Stimulated activated naive CD8-positive, alpha-beta T cell treated with anti-CD3 and anti-CD28 coated beads, Interleukin-15, amount 100 ng/mL, for 72 hours (primary cell): ENCODE data around the gene DGCR8.

Source experiments
- ATAC-seq: fragments of 150-1000 bp; cut with Tn5 transposase; 2 replicates; pipeline ENCODE4 v1.10.0; 2021; ENCODE audit warnings: mild to moderate bottlenecking, moderate library complexity
- DNase-seq, 2 donors: peaks; one replicate each; pipeline ENCODE4 v3.0.0; 2021 to 2022
- H3K27ac Mint-ChIP-seq, 2 donors: one replicate each; pipeline ENCODE4 v1.8.0; 2022; ENCODE audit warnings: mild to moderate bottlenecking in 2 of 2, mixed read lengths in 2 of 2, moderate library complexity in 2 of 2
- H3K27me3 Mint-ChIP-seq: one replicate; pipeline ENCODE4 v1.8.0; 2022; ENCODE audit warnings: mixed read lengths
- H3K4me1 Mint-ChIP-seq: one replicate; pipeline ENCODE4 v1.8.0; 2022; ENCODE audit warnings: mild to moderate bottlenecking, mixed read lengths
- H3K4me3 Mint-ChIP-seq, 2 donors: one replicate each; pipeline ENCODE4 v1.8.0; 2022; ENCODE audit warnings: mild to moderate bottlenecking in 2 of 2, mixed read lengths in 2 of 2, moderate library complexity in 1 of 2
- H3K9me3 Mint-ChIP-seq, 2 donors: one replicate each; pipeline ENCODE4 v1.8.0; 2022; ENCODE audit warnings: mixed read lengths in 2 of 2

Gene DGCR8

DNA sequence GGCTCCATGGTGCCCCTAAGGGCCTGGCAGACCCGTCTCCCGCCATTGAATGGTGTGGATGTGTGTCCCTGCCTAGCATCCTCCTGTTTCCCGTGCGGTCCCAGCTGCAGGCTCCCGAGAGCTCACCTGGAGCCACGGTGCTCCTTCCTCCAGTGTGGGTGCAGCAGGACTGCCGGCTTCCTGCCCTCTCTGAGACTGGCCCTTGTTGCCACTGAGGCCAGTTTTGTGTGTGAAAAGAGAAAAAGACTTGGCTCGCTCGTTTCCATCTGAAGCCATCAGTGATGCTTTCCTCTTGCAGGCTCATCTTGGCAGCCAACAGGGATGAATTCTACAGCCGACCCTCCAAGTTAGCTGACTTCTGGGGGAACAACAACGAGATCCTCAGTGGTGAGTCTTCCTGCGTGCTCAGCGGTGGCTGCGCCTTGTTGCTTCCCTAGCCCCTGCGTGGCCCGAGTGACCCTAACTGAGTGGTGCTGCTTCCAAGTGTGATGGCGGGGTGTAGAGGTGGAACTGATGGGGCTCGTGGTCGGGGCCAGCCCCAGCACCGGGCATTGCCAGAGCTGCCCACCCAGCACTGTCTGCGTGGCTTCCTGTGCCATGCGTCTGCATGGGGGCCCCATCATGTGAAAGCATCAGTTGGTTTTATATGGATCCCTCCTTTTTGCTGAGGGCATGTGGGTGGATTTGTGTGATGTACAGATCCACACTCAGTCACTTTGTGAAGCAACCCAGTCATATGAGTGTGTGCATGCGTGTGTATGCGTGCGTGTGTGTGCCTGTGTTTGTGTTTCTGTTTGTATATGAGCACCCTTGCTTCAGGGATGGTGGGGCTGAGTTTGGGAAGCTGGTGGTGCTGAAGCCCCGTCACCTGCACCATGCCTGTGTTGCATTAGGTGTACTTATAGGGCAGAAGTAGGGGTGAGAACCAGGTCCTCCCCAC is 36.7 kb upstream of the DGCR8 start:
- Mint-ChIP-seq H3K27me3 (no peaks in the 10 kb centered on the region), H3K4me1 (peaks cover 6% of the 10 kb centered on the region), H3K9me3 (no peaks in the 10 kb centered on the region), H3K27ac (peak overlapping the region; percentile 16 to 22), H3K4me3 (no peak overlapping the region)
- ATAC-seq = no peak
- DNase-seq = no peak

DNA sequence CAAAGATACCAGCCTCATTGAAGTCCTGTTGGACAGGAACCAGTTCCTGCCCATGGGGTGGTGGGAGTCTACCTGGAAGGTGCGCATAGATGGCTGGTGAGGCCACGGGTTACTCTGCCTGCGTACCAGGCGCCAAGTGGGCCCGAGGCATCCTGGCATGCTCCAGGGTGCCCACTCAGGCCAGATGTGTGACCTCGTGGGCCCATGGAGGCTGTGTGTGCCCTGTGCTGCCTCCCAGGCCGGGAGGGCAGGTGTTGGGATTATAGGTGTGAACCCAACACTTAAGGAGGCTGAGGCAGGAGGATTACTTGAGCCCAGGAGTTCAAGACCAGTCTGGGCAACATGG is 36.1 kb upstream of the DGCR8 start:
- peaks cover 6% of the 10 kb centered on the region for H3K4me1 Mint-ChIP-seq
- no peaks in the 10 kb centered on the region for H3K9me3 Mint-ChIP-seq
- ATAC-seq = no peak
- peak overlapping the region in 1 of 2 donors; percentile 83 for H3K27ac Mint-ChIP-seq
- DNase-seq = no peak
- H3K27me3 Mint-ChIP-seq = no peaks in the 10 kb centered on the region
- no peak overlapping the region for H3K4me3 Mint-ChIP-seq

DNA sequence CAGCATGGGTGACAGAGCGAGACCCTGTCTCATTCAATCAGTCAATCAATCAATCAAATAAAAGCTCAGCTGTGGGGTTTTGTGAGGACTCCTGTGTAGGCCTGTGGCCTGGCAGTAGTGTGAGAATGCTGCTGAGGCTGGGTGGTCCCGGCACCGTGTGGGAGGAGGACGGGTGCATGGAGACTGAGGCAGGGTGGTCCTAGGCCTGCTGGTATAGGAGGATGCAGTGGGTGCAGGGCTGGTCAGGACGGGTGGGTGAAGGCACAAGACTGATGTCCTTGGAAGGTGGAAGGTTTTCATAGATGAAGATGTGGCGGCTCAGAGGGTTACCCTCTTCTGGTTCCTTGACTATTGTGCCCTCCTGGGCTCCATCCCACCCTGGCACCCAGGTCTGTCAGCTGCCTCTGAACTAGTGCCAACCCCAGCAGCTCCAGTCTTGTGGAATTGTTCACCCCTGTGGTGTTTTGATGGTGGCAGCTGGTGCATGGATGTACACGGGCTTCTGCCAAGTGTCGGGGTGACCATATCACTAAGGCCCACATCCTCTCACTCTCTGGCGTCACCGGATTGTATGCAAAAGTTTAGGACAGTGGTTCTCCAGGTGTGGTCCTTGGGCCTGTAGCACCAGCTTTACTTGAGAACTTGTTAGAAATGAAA is 35.4 kb upstream of the DGCR8 start:
- H3K9me3 Mint-ChIP-seq = no peaks in the 10 kb centered on the region
- H3K4me3 Mint-ChIP-seq = no peak overlapping the region
- H3K27ac Mint-ChIP-seq = peak overlapping the region in 1 of 2 donors; percentile 83
- DNase-seq (no peak), ATAC-seq (no peak)
- peaks cover 6% of the 10 kb centered on the region for H3K4me1 Mint-ChIP-seq
- no peaks in the 10 kb centered on the region for H3K27me3 Mint-ChIP-seq

DNA sequence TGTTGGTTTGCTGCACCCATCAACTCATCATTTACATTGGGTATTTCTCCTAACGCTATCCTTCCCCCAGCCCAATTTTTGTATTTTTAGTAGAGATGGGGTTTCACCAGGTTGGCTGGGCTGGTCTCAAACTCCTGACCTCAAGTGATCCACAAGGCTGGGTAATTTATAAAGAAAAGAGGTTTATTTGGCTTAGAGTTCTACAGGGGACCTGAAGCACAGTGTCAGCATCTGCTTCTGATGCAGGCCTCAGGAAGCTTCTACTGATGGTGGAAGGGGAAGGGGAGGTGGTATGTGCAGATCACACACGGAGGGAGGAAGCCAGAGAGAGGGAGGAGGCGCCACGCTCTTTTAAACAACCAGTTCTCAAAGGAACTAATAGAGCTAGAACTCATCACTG is 33.3 kb upstream of the DGCR8 start:
- no peaks in the 10 kb centered on the region for H3K27me3 Mint-ChIP-seq
- no peak for ATAC-seq
- DNase-seq = no peak
- peaks cover 6% of the 10 kb centered on the region for H3K4me1 Mint-ChIP-seq
- H3K4me3 Mint-ChIP-seq = no peak overlapping the region
- H3K27ac Mint-ChIP-seq = no peak overlapping the region
- H3K9me3 Mint-ChIP-seq = no peaks in the 10 kb centered on the region

DNA sequence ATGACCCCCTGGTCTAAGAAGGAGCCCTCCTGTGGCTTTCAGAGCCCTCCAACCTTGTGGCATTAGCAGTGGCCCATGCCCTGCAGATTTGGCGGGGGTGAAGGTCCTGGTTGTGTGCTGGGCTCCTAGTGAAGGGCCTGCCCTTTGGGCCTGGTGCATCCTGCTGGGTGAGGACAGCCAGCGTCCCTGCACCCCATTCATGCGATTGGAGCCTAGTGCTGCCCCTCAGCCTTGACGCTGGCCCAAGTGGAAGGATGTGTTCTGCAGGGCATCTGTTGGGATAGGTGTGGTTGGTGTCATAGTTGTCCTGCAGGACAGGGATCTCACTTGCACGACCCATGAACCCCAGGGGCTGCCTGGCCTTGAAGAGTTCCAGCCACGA is 28.1 kb upstream of the DGCR8 start:
- Mint-ChIP-seq H3K4me1 (peaks cover 5% of the 10 kb centered on the region), H3K27ac (no peak overlapping the region), H3K9me3 (no peaks in the 10 kb centered on the region), H3K27me3 (no peaks in the 10 kb centered on the region), H3K4me3 (no peak overlapping the region)
- ATAC-seq (no peak), DNase-seq (no peak)

DNA sequence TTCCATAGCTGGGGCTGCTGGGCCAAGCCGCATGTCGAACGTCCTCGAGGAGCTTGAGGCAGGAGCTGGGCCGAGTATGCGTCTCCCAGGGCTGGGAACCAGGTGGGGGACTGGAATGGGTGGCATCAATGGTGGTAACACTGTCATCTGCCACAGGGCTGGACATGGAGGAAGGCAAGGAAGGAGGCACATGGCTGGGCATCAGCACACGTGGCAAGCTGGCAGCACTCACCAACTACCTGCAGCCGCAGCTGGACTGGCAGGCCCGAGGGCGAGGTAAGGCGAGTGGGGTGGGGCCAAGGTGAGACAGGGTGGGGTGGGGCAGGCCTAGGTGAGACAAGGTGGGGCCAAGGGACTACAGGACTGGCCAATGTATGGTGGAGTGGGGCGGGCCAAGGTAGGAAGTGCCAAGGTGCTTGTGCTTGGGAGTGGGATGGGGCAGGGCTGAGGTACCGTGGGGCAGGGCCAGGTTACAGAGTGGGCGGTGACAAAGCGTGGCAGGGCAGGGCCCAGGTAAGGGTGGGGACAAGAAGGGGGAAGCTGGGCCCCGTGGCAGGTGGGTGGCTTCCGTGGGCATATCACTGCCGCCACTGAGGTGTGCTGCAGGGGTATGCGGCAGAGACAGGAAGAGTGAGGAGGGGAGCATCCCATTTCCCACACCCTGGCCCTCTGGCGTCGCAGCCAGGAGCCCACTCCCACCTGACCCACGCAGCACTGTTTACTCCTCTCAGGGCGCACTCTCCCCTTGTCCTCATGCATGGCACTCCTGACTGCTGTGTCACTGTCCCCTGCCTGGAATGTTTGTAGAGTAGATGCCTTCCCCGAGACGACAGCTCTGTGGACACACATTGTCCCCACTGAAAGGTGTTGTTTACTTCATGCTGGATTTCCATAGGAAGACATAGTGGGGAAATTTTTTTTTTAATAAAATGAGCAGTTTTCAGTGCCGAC is 27.5 kb upstream of the DGCR8 start:
- peaks cover 5% of the 10 kb centered on the region for H3K4me1 Mint-ChIP-seq
- H3K27ac Mint-ChIP-seq = peak overlapping the region in 1 of 2 donors; percentile 46
- no peaks in the 10 kb centered on the region for H3K9me3 Mint-ChIP-seq
- no peak for DNase-seq
- no peak overlapping the region for H3K4me3 Mint-ChIP-seq
- peak; percentile 18 for ATAC-seq
- H3K27me3 Mint-ChIP-seq = no peaks in the 10 kb centered on the region

DNA sequence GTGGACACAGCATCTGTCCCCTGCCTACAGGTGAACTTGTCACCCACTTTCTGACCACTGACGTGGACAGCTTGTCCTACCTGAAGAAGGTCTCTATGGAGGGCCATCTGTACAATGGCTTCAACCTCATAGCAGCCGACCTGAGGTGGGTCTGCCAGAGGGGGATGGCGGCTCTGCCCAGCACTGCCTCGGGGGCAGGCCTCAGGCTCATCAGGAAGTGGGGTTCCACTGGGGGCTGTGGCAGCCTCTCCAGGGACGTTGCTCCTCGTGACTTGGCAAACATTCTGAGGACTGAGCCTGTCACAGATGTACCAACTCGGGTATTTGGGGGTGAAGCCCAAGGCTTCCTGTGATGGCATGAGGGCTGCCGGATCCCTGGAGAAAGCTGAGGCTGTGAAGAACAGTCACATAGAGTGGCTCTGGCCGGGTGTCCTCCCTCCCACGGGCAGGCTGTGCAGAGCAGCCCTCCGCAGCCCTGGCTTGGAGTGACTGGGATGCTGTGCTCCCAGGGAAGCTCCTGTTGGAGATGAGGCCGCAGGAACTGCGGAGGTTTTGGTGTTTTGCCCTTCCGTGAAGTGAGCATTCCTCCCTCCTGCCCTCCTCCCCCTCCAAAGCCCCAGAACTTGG is 26.5 kb upstream of the DGCR8 start:
- no peaks in the 10 kb centered on the region for H3K9me3 Mint-ChIP-seq

DNA sequence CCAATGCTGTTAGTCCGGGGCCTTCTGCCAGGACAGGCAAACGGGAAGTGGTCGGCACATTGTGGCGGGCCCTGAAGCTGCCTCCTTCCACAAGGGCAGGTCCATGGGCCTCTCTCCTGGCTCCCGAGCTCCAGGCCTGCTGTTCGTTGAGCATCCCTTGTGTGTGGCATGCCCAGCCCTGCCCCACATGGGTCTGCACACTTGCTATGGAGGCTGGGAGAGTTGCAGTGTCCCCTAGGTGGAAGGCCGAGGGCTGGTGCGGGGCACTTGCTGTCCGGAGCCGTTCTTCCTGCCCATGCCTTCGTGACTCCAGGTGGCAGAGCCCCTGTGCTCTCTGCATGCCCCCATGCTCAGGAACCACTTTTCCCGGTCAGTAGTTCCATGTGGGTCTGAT is 26.0 kb upstream of the DGCR8 start:
- DNase-seq (no peak), ATAC-seq (no peak)
- Mint-ChIP-seq H3K27me3 (no peaks in the 10 kb centered on the region), H3K4me1 (peaks cover 10% of the 10 kb centered on the region), H3K27ac (peak overlapping the region in 1 of 2 donors; percentile 81), H3K4me3 (no peak overlapping the region), H3K9me3 (no peaks in the 10 kb centered on the region)

More for the DNA sequence above, 26.5 kb upstream of the DGCR8 start:
- Mint-ChIP-seq H3K4me3 (no peak overlapping the region), H3K4me1 (peaks cover 5% of the 10 kb centered on the region), H3K27me3 (no peaks in the 10 kb centered on the region), H3K27ac (peak overlapping the region in 1 of 2 donors; percentile 37)
- DNase-seq (no peak), ATAC-seq (no peak)

DNA sequence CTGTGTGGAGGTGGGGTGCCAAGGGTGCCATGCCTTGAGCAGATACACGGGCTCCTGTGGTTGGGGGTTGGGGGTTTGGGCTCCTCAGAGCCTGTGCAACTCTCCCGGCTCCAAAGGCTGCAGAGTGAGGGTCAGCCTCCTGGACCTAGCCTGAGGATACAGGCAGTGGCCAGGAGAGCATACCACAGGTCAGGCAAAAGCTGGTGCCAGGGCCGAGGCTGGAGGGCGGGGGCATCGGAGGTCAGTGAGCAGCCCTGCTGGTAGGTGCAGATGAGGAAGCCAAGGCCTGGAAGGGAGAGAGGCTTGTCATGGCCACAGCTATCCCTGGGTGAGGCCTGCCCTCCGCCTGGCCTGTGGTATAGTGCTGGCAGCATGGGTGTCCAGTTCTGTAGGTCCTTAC is 25.6 kb upstream of the DGCR8 start:
- Mint-ChIP-seq H3K4me3 (no peak overlapping the region), H3K27me3 (no peaks in the 10 kb centered on the region), H3K9me3 (no peaks in the 10 kb centered on the region), H3K4me1 (peaks cover 14% of the 10 kb centered on the region), H3K27ac (peak overlapping the region in 1 of 2 donors; percentile 81)
- DNase-seq = no peak
- ATAC-seq = no peak

DNA sequence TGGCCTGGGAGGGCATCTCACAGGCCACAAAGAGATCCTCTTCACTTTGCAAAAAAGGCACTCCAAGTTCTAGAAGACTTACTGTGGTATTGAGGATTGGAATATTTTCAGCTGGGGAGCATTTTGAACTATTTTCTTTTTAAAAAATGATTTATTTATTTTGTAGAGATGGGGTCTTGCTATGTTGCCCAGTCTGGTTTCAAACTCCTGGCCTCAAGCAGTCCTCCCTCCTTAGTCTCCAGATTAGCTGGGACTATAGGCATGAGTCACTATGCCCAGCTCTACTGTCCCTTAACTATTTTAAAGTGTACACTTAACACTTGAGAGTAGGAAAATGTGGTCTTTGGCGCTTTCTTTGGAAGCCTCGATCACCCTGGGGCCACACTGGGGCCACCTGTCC is 24.9 kb upstream of the DGCR8 start:
- no peak for ATAC-seq
- Mint-ChIP-seq H3K27ac (peak overlapping the region in 1 of 2 donors; percentile 69), H3K27me3 (no peaks in the 10 kb centered on the region), H3K4me1 (peaks cover 19% of the 10 kb centered on the region), H3K4me3 (no peak overlapping the region), H3K9me3 (no peaks in the 10 kb centered on the region)
- no peak for DNase-seq

DNA sequence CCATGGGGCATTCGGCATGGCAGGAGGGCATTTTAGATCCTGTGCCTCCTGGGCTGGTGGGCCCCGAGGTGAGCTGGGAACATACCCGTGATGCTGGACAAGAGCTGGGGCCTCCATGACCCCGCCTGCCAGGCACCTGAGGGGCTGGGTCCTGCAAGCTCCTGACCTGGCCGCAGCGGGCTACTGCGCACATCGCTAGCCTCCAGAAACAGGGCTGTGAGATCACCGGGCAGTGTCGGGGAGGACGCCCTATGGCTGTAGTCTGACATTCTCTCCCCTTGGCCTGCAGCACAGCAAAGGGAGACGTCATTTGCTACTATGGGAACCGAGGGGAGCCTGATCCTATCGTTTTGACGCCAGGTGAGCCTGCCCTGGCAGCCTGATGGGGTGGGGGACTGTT is 24.4 kb upstream of the DGCR8 start:
- no peak overlapping the region for H3K27ac Mint-ChIP-seq
- peaks cover 19% of the 10 kb centered on the region for H3K4me1 Mint-ChIP-seq
- no peak for ATAC-seq
- H3K27me3 Mint-ChIP-seq = no peaks in the 10 kb centered on the region
- DNase-seq = no peak
- H3K9me3 Mint-ChIP-seq = no peaks in the 10 kb centered on the region
- no peak overlapping the region for H3K4me3 Mint-ChIP-seq

DNA sequence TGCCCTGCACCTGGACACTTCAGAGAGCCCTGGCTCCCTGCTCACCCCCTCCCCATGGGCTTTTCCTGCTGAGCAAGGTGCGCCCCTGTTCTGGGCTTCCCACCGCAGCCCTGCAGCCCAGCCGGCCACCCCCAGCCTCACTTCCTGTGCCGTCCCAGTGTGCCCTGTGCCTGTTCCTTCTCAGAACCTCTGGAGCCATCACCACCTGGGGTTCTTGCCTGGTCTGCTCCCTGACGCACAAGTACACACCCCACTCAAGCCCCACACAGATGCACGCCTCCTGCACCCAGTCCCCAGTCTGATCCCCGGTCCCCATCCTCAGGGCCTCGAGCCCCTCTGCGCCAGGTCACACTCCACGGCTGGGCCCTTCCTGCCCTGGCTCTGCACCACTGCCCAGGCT is 23.9 kb upstream of the DGCR8 start:
- Mint-ChIP-seq H3K9me3 (no peaks in the 10 kb centered on the region), H3K4me1 (peaks cover 24% of the 10 kb centered on the region), H3K4me3 (no peak overlapping the region), H3K27me3 (no peaks in the 10 kb centered on the region), H3K27ac (peak overlapping the region in 1 of 2 donors; percentile 80)
- ATAC-seq = no peak
- no peak for DNase-seq

DNA sequence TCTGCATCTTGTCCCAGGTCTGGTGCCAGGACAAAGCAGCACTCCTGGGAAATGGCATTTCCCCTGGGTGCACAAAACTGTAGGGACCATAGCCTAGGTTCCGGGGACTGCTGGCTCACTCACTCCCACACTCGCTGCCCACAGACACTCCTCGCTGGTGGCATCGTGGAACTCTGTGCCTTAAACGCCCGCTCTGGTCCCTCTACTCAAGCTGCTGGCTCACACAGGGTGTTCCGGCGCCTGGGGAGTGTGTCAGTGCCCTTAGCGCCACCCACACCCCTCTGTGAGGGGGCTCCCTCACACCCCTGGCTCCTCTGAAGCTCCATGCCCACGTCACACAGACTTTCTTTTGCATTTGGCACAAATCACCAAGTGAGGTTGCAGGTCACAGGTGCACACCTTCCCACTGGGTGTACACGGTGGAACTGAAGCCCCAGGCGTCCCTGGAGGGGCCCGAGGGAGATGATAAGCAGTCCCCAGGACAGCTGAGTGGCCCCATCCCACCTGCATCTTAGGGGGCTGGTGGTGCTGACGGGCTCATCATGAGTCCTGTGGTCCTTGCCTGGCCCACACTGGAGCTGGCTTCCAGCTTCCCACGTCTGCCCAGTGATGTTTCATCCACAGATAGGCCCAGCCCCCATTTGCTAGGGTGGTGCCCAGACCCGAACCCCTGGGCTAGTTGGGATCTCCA is 23.2 kb upstream of the DGCR8 start:
- ATAC-seq = no peak
- no peak for DNase-seq
- Mint-ChIP-seq H3K4me3 (no peak overlapping the region), H3K4me1 (peaks cover 27% of the 10 kb centered on the region), H3K9me3 (no peaks in the 10 kb centered on the region), H3K27me3 (no peaks in the 10 kb centered on the region), H3K27ac (peak overlapping the region; percentile 75 to 91)

DNA sequence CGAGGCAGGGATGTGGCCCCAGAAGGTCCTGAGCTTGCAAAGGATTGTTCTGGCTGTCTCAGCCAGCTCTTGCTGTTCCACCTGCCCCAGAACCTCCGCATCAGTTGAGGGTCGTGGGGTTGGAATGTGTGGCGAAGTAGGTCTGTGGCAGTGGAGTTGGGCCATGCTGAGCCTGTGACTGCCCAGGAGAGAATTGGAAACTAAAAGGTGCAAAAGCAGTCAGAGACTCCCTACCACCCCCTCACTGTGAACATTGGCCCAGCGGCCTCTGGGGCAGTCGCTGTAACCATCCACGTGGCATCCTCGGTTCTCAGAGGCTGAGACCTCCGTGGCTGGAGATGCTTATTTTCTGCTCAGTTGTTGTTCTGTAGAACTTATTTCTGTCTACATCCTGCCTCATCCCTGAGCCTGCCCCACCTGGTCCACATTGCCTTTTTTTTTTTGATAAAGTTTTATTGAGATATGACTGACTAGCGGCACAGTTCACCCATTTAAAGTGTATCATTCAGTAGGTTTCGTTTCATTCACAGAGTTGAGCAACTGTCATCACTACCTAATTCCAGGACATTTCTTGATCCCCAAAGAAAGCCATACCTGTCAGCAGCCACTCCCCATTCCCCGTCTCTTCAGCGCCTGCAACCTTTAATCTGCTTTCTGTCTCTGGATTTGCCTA is 22.3 kb upstream of the DGCR8 start:
- ATAC-seq (no peak), DNase-seq (no peak)
- Mint-ChIP-seq H3K4me1 (peaks cover 31% of the 10 kb centered on the region), H3K4me3 (no peak overlapping the region), H3K9me3 (no peaks in the 10 kb centered on the region), H3K27me3 (no peaks in the 10 kb centered on the region), H3K27ac (no peak overlapping the region)
